22Rv1 (cell line): ENCODE measurements around the gene CMIP.

Experiments
- ZFX ChIP-seq: fragments of 450-650 bp; IDR thresholded peaks from 2 replicates; pipeline ENCODE4 v1.6.1; 2017; ENCODE audit warnings: antibody characterized with exemption, borderline replicate concordance
- TF ChIP-seq, protein P1 (sequence below): fragments of 450-650 bp; IDR thresholded peaks from 2 replicates; pipeline ENCODE4 v1.5.1; 2017; ENCODE audit warnings: mild to moderate bottlenecking

GRCh38 chr16:81458149-81458669 is 13.6 kb downstream of the CMIP start:
- TF ChIP-seq, protein P1, sequence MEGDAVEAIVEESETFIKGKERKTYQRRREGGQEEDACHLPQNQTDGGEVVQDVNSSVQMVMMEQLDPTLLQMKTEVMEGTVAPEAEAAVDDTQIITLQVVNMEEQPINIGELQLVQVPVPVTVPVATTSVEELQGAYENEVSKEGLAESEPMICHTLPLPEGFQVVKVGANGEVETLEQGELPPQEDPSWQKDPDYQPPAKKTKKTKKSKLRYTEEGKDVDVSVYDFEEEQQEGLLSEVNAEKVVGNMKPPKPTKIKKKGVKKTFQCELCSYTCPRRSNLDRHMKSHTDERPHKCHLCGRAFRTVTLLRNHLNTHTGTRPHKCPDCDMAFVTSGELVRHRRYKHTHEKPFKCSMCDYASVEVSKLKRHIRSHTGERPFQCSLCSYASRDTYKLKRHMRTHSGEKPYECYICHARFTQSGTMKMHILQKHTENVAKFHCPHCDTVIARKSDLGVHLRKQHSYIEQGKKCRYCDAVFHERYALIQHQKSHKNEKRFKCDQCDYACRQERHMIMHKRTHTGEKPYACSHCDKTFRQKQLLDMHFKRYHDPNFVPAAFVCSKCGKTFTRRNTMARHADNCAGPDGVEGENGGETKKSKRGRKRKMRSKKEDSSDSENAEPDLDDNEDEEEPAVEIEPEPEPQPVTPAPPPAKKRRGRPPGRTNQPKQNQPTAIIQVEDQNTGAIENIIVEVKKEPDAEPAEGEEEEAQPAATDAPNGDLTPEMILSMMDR: no peak
- no peak for TF ChIP-seq ZFX
